HG03039 (cell line): ENCODE results near the gene GOLGA8S.
"Not testable (repeated sequence)": the region's sequence is repeated elsewhere in the genome, so short reads cannot be mapped to it uniquely, and the experiment has no call there.

Source experiments
- ATAC-seq: cut with Tn5 transposase; IDR thresholded peaks from one replicate; pipeline ENCODE4 v1.9.1; 2021; ENCODE audit warnings: mild to moderate bottlenecking, moderate library complexity; ENCODE audit not compliant: unreplicated experiment

GOLGA8S gene, protein sequence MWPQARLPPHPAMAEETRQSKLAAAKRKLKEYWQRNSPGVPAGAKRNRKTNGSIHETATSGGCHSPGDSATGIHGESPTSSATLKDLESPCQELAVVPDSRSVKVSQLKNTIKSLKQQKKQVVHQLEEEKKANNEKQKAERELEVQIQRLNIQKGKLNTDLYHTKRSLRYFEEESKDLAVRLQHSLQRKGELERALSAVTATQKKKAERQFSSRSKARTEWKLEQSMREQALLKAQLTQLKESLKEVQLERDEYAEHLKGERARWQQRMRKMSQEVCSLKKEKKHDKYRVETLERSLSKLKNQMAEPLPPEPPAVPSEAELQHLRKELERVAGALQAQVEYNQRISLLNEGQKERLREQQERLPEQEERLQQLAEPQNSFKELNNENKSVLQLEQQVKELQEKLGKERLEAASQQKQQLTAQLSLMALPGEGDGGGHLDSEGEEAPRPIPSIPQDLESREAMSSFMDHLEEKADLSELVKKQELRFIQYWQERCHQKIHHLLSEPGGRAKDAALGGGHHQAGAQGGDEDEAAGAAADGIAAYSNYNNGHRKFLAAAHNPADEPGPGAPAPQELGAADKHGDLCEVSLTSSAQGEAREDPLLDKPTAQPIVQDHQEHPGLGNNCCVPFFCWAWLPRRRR

DNA sequence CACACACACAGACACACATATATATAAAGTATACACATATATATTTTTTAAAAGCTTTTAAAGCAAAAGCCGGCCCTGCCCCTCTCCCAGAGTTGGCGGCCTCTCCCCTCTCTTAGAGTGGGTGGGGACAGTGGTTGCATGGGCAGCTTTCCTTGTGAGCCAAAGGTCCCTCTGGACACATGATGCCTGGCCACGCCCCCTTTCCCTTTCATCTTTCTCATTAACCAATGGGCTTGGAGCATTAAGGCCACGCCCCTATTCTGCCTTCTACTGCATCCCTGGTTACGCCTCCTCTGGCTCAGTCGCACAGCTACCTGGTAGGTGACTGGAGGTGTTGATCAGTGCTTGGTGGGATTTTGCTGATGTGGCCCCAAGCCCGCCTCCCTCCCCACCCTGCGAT, at the start of gene GOLGA8S:
Gene GOLGA8S, plus strand, starts transcription at position 301 of the 400 bp plus-strand sequence. Its CDS starts 62 bp downstream, at position 363.
- not testable (repeated sequence) for ATAC-seq

DNA sequence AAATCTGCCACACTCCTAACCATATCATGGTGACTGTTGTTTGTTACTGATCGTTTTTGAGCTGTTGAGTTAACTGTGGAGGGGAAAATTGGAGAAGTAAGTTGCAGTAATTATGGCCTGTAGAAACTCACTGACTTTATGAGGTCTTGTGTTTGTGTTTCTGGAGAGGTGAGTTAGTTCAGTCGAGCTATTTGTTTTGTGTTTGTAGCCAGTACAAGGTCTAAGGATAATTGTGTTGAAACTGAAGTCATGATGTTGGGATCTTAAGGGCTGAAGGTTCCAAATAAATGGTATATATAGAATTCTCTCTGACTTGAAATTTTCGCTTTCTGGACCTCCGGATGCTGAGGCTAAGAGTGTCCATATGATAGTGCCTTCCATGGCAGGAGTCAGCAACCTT, 49.7 kb upstream of the GOLGA8S start:
- not testable (repeated sequence) for ATAC-seq

DNA sequence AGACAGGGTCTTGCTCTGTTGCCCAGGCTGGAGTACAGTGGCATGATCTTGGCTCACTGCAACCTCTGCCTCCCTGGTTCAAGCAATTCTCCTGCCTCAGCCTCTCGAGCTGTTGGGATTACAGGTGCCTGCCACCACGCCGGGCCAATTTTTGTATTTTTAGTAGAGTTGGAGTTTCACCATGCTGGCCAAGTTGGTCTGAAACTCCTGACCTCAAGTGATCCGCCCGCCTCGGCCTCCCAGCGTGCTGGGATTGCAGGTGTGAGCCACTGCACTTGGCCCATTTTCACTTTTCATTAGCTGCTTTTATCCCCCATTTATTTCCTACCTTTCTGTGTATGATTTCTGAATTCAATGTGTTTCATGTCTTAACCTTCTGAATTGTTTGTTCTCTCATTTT, 48.6 kb upstream of the GOLGA8S start:
- ATAC-seq = not testable (repeated sequence)

DNA sequence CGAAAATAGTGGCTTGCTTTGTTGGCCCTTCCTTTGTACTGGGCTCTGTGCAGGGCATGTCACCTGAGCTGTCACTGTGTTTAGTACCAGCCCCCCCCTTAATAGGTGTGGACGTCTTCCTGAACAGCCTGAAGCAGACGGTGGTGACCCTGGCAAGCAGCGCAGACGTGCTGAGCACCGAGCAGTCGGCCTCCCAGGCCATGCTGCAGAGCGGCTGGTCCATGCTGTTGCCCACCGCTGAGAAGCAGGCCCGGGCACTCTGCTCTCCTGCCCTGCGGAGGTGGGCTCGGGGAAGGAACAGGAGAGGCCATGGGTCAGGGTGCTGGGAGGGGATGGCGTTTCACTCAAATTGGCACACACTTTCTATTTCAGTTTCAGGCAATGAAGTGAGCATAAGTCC, 43.3 kb upstream of the GOLGA8S start:
- ATAC-seq = not testable (repeated sequence)

DNA sequence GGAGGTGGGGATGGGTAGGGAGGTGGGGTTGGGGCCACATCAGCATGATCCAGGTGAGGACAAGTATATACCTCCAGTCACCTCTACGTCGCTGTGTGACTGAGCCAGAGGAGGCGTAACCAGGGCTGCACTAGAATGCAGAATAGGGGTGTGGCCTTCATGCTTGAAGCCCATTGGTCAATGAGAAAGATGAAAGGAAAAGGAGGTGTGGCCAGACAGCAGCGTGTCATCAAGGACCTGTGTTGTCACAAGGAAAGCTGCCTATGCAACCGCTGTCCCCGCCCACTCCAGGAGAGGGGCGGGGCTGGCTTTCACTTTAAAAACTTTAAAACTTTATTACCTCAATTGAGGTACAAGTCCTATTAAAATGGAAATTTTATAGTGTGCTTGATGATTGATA, 20.5 kb upstream of the GOLGA8S start, which contains the start of gene GOLGA6L26:
Gene GOLGA6L26, minus strand, starts transcription at position 101 of the 400 bp plus-strand sequence. Its CDS starts 61 bp downstream, at position 40.
- not testable (repeated sequence) for ATAC-seq

DNA sequence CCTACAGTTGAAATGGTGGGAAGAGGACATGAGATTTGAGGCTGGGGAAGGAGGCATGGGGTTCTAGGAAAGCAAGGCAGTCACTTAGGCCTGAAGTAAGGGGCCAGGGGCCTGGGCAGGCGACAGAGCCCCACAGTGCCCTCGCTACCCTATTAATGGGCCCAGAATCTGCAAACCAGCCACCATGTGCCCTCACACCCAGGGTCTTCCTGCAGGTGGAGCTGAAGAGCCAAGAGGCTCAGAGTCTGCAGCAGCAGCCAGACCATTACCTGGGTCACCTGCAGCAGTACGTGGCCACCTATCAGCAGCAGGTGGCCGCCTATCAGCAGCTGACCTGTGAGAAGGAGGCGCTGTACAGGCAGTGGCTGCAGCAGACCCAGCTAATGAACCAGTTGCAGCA, 8.1 kb downstream of the GOLGA8S start:
- ATAC-seq = not testable (repeated sequence)

DNA sequence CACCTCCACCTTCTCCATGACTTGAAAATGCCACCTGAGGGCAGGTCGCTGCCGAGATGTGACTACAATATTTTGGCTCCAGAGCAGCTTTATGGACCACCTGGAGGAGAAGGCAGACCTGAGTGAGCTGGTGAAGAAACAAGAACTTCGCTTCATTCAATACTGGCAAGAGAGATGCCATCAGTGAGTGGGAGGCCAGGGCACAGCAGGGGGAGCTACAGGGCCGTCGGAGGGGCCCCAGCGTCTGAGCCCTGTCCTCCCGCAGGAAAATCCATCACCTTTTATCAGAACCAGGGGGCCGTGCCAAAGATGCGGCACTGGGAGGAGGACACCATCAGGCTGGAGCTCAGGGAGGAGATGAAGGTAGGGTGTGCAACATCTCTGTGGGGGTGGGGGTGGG, 9.7 kb downstream of the GOLGA8S start:
- ATAC-seq = not testable (repeated sequence)

DNA sequence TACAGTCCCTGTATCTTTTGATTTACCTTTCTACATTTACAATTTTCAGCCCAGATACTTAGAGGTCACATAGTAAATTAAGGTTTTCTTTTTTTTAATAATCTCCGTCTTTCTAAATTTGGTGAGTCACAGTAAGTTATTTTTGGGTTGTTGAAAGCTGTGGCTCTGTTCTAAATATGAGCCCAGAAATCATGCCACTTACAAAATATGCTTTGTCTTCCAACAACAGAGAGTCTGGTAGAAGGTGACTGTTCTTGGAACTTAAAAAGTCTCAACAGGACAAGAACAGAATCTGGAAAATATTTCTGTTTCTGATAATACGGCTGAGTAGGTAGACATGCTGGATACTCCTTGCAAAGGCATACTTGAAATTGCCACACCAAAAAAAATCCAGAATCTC, 16.0 kb downstream of the GOLGA8S start:
- no peak for ATAC-seq

DNA sequence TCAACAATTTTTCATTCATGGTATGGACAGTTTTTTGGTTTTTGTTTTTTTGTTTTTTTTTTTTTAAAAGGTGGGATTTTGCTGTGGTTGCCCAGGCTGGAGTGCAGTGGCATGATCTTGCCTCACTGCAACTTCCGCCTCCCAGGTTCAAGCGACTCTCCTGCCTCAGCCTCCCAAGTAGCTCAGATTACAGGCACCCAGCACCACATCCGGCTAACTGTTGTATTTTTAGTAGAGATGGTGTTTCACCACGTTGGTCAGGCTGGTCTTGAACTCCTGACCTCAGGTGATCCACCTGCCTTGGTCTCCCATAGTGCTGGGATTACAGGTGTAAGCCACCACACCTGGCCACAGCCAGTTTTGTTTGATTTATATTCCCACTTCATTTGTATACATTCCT, 16.6 kb downstream of the GOLGA8S start:
- ATAC-seq = not testable (repeated sequence)

DNA sequence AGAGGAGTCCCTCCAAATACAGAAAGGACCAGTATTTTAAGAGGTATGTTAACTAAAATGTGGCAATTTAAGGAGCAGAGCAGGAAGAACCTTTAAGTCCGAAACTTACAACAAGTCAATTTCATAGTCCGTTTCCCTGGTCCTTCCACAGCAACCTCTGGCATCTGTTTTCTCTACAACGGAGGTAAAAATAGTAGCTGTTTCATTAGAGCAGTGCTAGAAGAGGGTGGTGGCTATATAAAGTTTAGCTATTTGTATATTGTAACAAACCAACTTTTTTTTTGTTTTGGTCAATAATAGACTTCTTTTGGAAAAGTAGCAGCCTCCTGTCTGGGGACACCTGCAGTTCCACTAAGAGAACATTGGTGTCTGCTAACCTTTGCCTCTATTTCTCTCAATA, 17.3 kb downstream of the GOLGA8S start:
- ATAC-seq = not testable (repeated sequence)

DNA sequence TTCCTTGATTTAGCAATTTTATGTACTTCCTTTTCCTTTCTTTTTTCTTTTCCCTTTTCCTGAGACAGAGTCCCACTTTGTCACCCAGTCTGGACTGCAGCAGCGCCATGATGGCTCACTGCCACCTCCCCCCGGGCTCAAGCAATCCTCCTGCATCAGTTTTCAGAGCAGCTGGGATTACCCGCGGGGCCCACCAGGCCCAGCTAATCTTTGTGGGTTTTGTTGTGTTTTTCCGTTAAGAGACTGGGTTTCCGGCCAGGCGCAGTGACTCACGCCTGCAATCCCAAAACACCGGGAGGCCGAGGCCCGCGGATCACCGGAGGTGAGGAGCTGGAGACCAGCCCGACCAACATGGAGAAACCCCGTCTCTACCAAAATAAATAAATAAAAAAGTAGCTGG, 17.7 kb downstream of the GOLGA8S start:
- no peak for ATAC-seq

DNA sequence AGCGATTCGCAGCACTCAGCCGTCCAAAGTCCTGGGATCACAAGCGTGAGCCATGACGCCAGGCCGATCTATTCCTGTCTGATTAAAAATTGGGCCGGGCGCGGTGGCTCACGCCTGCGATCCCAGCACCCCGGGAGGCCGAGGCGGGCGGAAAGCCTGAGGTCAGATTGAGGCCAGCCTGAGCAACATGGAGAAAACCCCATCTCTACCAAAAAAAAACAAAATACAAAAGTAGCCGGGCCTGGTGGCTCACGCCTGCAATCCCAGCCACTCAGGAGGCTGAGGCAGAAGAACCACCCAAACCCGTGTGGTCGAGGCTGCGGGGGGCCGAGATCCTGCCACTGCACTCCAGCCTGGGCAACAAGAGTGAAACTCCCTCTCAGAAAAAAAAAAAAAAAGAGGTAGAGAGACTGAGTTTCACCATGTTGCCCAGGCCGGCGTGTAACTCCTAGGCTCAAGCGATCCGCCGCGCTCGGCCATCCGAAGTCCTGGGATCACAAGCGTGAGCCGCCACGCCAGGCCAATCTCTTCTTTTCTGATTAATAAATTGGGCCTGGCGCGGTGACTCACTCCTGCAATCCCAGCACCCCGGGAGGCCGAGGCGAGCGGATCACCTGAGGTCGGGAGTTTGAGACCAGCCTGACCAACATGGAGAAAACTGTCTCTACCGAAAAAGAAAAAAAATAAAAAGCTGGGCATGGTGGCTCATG, 18.5 kb downstream of the GOLGA8S start:
- not testable (repeated sequence) for ATAC-seq

DNA sequence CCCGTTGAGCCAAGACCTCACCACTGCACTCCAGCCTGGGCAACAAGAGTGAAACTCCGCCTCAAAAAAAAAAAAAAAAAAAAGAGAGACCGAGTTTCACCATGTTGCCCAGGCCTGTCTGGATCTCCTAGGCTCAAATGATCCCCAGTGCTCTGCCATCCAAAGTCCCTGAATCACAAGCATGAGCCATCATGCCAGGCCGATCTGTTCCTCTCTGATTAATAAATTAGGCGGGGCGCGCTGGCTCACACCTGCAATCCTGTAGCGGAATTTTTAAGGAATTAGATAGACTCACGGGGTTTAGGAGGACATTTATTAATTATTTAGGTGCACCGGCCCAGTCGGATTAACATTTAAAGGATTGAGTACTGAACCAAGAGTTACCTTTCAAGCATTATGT, 19.7 kb downstream of the GOLGA8S start:
- ATAC-seq = not testable (repeated sequence)

DNA sequence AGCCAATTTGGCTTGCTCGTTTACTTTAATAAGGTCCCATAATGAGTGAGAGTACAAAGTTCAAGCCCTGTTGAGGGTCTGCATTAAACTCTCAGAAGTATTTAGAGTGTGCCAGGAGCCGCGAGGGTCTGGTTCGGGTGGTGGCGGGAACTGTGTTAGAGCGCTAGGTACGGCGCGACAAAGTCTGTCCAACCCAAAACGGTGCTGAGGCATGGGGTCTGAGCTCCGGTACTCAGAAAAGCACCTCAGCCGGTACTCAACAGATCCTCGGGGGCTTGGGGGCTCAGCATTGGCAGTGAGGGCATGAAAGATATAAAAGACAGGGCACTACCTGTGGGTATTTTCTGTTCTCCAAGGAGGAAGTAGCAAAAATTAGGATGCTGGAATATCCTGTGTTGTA, 24.4 kb downstream of the GOLGA8S start:
- not testable (repeated sequence) for ATAC-seq

DNA sequence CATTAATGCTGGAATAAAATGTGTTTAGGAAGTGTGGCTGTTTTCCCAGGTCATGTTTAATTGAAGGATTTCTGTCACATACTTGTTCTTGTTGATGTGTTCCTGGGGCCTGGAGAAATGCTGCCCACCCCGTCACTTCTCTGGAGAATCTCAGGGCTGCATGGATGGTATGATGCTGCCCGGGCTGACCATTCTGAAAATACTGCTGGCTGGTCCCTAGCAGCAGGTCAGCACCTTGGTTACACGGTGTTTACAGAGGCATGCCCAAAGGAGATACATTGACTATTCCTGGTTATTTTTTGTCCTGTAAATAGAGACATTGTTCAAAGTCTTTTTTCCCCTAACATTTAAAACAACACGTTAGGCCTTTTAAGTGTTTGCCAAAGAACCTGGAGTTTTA, 26.2 kb downstream of the GOLGA8S start:
- ATAC-seq = not testable (repeated sequence)

DNA sequence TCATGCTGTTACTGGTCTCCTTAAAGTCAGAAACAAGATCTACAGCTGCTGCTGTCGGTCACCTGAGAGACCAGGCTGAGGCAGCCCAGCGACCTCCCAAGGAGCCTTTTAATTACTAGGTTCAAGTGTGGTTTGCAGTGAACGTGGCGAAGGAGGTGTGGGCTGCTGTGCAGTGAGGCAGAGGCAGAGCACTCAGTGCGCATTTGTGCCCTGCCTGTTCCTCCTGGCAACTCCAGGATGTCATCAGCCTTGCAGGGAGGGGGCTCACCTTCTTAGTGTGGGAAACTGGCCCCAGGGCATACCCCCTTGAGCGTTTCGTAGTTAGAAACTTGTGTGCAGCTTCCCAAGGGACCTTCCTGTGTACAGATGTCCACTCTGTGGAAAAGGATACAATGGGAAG, 26.6 kb downstream of the GOLGA8S start:
- ATAC-seq = not testable (repeated sequence)

DNA sequence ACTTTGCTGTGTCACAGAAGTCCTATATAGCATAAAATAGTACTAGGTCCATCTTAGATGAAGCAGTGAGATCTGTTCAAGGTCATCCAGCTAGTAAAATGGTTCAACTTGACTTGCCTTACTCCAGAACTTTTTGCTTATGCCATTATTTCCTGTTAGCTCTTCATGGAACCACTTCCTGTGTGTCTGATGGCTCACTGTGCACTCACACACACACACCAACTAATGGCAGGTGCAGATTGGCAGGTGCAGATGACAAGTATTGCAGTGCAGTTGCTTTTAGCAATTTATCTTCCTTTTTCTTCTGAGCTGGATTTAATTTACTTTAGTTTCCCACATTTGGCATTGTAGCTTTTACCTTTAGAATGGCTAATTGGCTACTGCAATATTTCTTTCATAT, 29.8 kb downstream of the GOLGA8S start:
- ATAC-seq = no peak

DNA sequence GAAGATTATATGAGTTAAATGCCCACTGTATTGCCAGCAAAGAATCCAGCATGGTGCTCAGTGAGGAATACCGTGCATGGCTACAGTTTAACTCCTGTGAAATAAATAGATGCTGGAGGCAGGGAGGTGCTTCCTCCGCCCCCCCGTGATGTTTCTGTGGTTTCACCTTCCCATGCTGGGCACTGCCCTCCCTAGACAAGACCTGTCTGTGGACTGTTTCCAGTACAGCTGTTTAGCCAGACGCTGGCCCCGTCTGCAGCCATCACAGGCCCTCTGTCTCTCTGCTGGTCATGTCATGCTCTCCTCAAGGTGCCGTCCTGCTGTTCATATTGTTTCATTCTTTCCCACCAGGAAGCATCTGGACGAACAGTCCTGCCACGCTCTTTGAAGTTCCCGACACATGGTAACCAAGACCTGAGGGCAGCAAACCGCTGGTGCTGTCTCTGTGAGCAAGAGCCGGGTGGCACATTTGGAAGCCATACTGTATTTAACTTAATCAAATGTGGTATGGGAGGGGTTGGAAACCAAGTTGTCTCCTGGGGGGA, 31.4 kb downstream of the GOLGA8S start:
- ATAC-seq = no peak

DNA sequence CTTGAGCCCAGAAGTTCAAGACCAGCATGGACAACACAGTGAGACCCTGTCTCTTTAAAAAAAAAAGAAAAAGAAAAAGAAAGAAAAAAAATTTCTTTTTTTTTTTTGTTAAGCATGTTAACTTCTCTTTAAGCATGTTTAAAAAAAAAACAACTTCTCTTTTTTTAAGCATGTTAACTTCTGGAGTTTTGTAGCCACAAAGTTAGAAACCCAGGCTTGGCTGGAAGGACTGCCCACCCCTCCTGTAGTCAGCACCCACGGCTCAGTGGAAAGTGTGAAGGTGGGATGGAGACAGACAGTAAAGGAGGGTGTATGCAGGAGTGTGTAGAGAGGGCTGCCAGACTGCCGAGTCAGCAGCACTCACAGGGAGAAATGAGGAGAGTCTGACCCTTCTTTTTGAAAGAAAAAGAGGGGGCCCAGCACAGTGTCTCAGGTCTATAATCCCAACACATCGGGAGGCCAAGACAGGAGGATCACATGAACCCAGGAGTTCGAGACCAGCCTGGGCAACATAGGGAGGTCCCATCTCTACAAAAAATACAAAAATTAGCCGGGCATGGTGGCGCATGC, 33.2 kb downstream of the GOLGA8S start:
- no peak for ATAC-seq

DNA sequence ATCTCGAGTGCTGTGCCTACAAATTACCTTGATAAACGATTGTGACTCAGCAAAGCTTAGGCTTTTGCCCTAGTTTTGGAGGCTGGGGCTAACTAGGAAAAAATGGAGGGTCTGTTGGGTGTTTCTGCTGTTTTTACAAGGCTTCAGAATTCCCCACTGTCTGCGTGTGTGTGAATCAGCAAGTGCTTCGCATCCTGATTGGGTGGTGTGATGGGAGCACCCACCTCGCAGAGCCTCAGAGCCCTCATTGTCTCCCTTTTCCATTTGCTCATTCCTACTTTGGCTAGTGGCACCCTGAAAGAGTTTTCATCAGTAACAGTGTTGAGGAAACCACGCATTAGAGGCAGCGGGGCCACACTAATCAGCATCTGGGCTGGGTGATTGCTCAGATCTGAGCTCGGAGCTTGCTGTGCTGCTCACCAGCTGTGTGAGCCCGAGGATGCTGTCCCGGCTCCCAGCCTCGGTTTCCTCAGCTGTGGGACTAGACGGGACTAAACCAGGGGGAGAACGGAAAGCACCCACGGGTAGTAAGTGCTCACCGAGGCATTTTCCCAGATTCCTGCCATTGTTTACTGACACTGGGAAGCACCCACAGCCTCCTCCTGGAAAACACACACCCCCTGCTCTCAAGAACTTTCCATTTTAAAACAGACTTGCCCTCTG, 40.6 kb downstream of the GOLGA8S start:
- no peak for ATAC-seq
